GM21526 (cell line): Measurements from ENCODE around the gene PJA1.

Source experiments
- ATAC-seq: cut with Tn5 transposase; IDR thresholded peaks from one replicate; pipeline ENCODE4 v1.9.1; 2021; ENCODE audit warnings: moderate library complexity; ENCODE audit not compliant: unreplicated experiment, low FRiP score

Gene PJA1

DNA sequence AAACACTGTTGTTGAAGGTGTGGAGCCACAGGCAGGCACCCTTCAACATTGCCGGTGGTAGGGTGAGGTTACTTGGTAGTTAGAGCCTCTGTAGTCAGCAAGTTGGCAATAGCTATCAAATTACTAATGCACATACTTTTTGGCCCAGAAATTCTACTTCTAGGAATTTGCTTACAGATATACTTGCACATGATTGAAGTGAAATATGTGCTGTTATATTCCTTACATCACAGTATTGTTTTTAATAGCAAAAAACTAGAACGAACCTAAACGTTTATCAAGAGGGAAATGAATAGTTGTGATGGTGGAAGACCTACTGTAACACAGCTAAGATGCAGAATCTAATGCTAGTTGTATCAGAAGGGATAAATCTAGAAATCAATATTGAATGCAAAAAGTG, 7.7 kb upstream of the PJA1 start:
- ATAC-seq = no peak

DNA sequence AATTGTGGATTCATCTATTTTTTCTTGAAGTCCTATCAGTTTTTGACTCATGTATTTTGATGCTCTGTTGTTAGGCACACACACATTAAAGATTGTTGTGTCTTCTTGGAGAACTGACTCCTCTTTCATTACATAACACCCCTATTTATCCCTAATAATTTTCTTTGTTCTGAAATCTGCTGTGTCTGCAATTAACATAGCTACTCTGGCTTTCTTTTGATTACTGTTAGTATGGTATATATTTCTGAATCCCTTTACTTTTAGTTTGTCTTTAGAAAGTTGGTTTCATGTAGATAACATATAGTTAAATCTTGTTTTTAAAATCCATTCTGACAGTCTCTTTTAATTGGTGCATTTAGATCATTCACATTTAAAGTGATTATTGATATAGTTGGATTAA, 5.1 kb upstream of the PJA1 start:
- no peak for ATAC-seq

DNA sequence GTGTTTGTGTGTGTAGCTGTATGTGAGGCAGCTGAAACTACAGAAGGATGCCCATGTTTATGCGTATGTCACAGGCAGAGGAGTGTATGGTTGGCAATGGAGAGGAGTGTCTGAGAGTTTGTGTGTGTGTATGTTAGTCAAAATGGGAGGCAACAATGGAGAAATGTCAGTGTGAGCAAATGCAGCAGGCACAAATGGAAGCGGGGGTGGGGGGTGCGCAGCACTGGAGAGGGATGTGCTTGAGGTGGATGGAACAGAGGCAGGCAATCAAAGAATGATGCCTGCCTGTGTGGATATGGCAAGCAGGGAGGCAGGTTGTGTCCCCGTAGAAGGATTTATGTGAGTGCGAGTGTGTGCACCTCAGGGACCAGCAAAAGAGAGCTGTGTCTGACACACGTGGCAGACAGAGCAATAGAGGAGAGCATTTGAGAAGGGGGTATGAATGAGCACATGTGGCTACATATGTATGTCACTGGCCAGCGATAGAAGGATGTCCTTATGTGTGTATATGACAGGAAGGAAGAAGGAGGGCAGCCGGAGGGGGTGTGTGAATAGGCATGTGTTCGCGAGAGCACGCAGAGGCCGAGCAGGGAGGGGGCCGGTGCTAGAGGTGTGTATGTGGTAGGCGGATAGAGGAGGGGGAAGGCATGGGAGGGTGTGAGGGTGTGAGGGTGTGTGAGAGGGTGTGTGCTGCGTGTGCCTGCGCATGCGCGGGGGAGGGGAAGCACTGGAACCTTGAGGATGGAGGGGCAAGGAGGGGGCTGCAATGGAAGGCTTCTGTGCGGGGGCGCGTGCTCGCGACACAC, 1.1 kb downstream of the PJA1 start:
- ATAC-seq = peak; percentile 47

DNA sequence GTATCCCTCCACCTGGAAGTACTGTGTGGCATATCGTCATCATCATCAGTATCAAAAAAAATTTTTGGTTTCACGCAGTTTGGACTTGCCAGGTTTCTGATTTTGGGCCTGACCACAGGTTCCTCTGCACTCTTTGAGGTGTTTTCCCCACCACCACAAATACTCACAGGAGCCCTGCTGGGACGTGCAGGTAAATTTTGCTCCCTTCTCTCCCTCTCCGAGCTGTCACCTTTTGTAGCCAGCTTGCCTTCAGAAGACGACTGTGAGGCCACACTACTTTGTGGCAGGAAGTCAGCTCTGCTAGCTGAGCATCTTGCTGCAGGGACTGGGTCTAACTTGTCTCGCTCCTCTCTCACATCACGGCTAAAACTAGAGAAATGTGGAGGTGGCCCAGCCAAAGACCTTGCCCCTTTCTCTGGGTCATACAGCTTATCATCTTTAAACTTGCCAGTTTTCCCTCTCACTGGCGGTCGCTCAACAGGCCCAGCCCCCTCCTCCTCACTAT, 2.8 kb downstream of the PJA1 start:
- ATAC-seq = no peak

DNA sequence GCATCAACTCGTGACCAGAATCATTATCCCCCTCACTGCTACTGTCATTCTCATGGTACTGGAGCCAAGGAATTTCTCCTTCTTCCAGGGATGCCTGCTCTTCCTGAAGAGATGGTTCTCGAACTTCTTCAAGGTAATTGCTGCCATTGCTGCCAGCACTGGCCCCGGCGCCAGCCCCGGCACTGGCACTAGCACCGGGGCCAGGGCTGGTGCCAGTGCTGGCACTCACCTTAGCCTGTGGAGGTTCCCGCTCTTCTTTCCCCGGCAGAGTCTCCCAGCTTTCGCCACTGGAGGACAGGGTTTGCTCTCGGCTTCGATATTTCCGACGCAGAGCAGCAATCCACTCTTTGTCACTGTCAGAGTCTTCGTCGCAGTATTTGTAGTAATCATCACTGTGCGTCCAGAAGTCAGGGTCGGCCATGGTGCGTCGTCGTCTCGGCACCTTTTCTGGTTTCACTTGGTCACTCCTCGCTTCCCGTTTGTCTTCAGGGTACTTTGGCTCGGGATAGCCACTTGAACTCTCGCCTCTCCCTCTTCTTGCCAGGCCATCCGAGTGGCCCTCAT, 3.4 kb downstream of the PJA1 start:
- no peak for ATAC-seq

DNA sequence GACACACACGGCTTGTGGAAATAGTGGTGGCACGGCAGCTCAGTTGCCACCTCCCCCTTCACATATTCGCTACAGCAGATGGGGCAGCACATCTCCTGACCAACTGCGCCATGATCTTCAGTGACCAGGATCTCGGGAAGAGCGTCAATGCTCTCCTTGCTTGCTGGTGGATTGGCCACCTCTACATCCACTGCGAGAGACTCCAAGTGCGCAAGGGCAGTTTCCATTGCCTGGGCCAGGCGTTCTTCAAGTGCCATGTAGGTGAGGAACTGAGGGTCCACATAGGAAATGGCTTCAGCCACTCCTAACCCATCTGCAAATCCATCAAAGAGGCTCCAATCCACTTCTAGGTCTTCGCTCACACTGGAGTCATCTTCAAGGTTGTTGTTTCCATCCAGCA, 3.9 kb downstream of the PJA1 start:
- no peak for ATAC-seq

DNA sequence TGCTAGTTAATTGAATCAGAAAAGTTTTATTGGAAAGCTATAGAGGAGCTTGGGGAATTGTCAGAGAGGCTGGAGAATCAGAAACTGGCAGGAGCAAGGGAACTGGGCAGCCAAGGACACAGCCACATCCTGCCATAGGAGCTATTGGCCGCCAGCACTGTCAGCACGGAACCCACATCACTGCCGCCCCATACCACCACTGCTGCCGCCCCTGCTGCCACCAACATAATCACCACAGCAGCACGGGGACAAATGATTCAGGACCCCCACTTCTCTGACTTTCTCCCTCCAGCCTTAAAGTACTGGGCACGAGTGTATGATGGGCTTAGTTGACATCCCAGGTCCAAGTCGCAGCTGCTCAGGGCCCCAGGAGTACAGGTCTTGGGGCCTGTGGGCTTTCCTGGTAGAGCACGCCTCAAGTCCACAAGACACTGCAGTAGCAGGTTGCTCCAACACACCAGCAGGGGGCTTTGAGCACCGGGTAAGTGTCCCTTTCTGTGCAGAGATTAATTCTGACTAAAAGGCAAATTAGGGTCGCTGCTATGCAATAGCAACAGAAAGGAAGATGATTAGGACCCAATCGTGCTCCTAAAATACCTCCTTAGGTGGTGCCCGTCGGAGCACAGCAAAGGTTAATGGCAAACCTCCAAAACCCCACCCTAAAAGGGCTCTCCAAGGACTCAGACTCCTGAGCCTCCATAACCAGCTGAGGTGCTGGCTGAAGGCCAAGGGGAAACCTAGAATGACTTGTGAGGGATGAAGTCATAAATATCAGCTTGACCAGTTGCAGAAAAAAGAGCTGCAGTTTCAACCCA, 6.9 kb downstream of the PJA1 start:
- peak; percentile 86 for ATAC-seq

- ATAC-seq = no peak
Measured at GRCh38 chrX:69156638-69157037, 8.6 kb downstream of the PJA1 start.

GRCh38 chrX:69155786-69156520, 9.3 kb downstream of the PJA1 start:
- ATAC-seq = no peak

GRCh38 chrX:69154051-69154450, 11.2 kb downstream of the PJA1 start:
- ATAC-seq = no peak

DNA sequence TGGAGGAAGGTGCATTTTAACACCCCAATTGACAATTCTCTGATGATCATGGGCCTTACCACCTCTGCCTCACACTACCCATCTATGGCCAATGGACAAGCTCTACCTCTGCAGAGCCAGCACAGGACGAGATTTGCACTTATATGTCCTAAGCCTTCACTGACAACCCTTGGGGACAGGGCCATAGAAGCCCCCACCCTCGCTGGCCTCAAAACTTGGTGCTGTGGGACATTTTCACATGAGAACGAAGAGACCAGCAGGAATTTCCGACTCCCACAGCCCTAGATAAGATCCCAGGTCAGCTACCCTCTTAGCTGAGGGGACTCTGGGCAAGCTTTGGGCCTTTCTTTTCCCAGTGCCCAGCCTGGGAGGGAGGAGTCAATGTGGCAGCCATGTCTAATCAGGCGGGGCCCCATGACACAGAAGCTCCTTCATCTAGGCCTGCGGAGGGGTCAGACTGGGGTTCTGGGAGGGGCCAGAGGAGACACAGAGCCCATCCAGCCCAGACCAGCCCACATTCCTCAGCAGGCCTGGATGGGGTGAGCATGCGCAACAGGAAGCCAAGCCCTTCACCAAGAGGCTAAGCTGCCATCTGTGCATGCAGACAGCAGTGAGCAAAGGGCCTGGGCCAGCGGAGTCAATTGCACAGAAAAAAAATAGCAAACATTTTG, 12.1 kb downstream of the PJA1 start:
- no peak for ATAC-seq

DNA sequence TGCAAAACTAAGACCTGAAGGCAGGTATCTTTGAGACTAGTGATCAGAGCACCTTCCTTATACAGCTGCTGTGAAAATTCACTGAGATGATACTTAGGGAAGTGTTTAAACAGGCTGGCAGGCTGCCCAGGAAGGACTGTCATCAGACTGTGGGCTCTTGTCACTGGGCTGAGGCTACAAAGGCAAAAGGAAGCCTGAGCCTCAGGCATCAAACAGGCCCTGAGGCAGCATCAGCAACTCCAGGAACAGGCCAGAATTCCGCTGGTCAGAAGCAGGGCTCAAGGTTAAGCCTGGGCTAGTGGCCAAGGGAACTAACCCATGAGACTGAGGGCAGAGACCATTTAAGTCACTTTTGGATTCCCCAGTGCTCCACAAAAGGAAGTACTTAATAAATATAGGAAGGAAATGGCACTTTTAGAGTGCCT, 12.8 kb downstream of the PJA1 start:
- ATAC-seq = no peak

DNA sequence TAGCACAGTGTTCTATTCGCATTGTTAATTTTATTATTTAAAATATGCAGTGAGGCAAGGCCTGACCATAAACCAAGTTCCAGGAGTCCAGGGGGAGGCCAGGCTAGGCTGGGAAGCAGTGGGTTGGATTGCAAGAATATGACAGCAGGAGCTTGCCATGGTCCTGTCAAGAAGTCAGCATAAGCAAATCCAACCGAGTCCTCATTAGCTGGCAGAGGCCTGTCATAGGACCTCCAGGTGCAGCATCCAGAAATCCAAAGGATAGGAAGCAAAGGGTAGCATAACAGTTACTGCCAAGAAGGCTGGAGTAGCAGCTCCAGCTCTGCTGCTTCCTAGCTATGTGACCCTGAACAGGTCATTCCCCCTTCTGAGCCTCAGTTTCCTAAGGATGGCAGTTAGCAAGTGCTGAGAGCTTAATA, 13.4 kb downstream of the PJA1 start:
- ATAC-seq = no peak

DNA sequence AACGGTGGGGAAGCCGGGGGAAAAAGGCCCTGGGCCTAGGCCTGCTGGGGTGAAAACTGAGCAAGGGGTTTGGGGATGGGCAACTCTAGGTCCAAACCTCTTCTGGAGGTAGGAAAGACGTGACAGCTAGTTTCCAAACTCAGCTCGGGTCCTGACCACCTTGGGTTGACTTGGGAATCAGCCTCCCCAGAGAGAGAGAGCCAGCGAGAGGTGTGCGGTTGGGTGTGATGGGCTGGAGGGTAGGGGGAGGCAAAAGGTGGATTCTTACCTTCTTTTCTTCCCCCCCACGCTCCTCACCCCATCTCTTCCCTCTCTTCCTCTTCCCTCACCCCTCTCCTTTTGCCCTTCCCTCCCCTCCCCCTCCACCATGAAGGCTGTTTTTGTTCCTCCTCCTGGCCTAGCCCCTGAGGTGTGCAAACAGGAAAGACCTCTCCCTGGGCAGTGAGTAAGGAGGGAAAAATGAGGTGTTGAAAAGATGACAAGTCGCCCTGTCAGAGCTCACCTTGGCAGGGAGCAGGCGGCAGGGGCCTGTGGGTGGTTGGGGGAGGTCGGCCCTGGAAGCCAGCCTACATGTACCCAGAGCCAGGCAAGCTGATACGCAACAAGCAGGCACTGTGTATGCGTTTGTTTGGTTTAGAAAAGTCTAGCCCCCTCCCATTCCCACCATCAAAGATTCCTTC, 14.8 kb downstream of the PJA1 start:
- ATAC-seq = no peak

GRCh38 chrX:69149466-69150280, 15.6 kb downstream of the PJA1 start:
- no peak for ATAC-seq

- ATAC-seq = no peak
Measured at GRCh38 chrX:69148946-69149345, 16.3 kb downstream of the PJA1 start.

DNA sequence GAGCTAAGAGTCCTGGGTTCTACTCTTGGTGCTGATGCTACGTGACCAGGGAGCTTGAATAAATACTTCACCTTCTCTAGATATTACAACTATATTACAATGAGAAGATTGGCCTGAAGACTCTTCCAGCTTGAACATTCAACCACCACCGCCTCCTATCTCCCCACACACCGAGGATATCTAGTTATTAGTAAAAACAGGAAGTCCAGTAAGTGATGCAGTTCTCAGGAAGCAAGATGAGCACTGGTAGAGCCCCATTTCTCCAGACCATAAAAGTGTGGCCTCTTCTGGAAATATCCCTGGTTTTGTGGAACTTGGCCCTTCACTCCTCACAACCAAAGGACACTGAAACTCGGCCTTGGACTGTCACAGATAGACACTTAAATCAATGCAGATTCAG, 18.5 kb downstream of the PJA1 start:
- no peak for ATAC-seq

GRCh38 chrX:69145714-69146113, 19.5 kb downstream of the PJA1 start:
- ATAC-seq = no peak
